Measurements from ENCODE around the gene BANF1. TPM values are rescaled to one million over a fixed set of nuclear protein-coding genes. Genes with fewer than 3 reads are reported as not detected.

BANF1 gene
- 100 to 1,000 TPM; 142 to 246 TPM for polyA plus RNA-seq

- Histone ChIP-seq H3K27ac (ENCODE audit: low read depth in 2 of 2, low read length in 1 of 2) (peak within 1 kb of the TSS; percentile 96 to 99), H3K36me3 (ENCODE audit: control insufficient read depth in 2 of 2, insufficient read depth in 2 of 2, low read length in 1 of 2) (peaks cover 5 to 26% of the 10 kb centered on the region in 2 donors), H3K9me3 (ENCODE audit: control insufficient read depth in 2 of 2, insufficient read depth in 1 of 2, low read depth in 1 of 2, low read length in 1 of 2) (no peaks in the 10 kb centered on the region), H3K4me1 (ENCODE audit: control insufficient read depth in 2 of 2, insufficient read depth in 2 of 2, low read length in 1 of 2) (peaks cover 3 to 5% of the 10 kb centered on the region in 2 donors), H3K27me3 (ENCODE audit: control insufficient read depth in 1 of 2, insufficient read depth in 2 of 2, low read length in 2 of 2) (no peaks in the 10 kb centered on the region), H3K4me3 (ENCODE audit: low read depth in 1 of 2, low read length in 2 of 2) (peak within 1 kb of the TSS; percentile 76 to 97)
- WGBS, 2 donors, result 0% methylated on average over 55 of the region's 55 CpGs
These were observed at the start of gene BANF1, which contains the start of gene EIF1AD for GRCh38 chr11:66001942-66002647. BANF1 (plus strand) TSS chr11:66002503; CDS start chr11:66003251, 748 bp downstream. EIF1AD (minus strand) TSS chr11:66002157; CDS start chr11:66000389, 1,768 bp downstream.

GRCh38 chr11:65953471-65953870 lies 48.8 kb upstream of the BANF1 start:
- Histone ChIP-seq H3K4me1 (ENCODE audit: control insufficient read depth in 2 of 2, insufficient read depth in 2 of 2, low read length in 1 of 2) (no peaks in the 10 kb centered on the region), H3K4me3 (ENCODE audit: low read depth in 1 of 2, low read length in 2 of 2) (no peak overlapping the region), H3K9me3 (ENCODE audit: control insufficient read depth in 2 of 2, insufficient read depth in 1 of 2, low read depth in 1 of 2, low read length in 1 of 2) (no peaks in the 10 kb centered on the region), H3K27me3 (ENCODE audit: control insufficient read depth in 1 of 2, insufficient read depth in 2 of 2, low read length in 2 of 2) (no peaks in the 10 kb centered on the region), H3K27ac (ENCODE audit: low read depth in 2 of 2, low read length in 1 of 2) (no peak overlapping the region), H3K36me3 (ENCODE audit: control insufficient read depth in 2 of 2, insufficient read depth in 2 of 2, low read length in 1 of 2) (no peaks in the 10 kb centered on the region)
- 90 to 94% methylated on average over 20 of the region's 20 CpGs for WGBS, 2 donors

GRCh38 chr11:65954771-65955170 lies 47.5 kb upstream of the BANF1 start:
- Histone ChIP-seq H3K4me3 (ENCODE audit: low read depth in 1 of 2, low read length in 2 of 2) (no peak overlapping the region), H3K9me3 (ENCODE audit: control insufficient read depth in 2 of 2, insufficient read depth in 1 of 2, low read depth in 1 of 2, low read length in 1 of 2) (no peaks in the 10 kb centered on the region), H3K27ac (ENCODE audit: low read depth in 2 of 2, low read length in 1 of 2) (no peak overlapping the region), H3K36me3 (ENCODE audit: control insufficient read depth in 2 of 2, insufficient read depth in 2 of 2, low read length in 1 of 2) (no peaks in the 10 kb centered on the region), H3K27me3 (ENCODE audit: control insufficient read depth in 1 of 2, insufficient read depth in 2 of 2, low read length in 2 of 2) (no peaks in the 10 kb centered on the region), H3K4me1 (ENCODE audit: control insufficient read depth in 2 of 2, insufficient read depth in 2 of 2, low read length in 1 of 2) (no peaks in the 10 kb centered on the region)
- 53 to 55% methylated on average over 8 of the region's 8 CpGs for WGBS, 2 donors

GRCh38 chr11:65958291-65958690 lies 44.0 kb upstream of the BANF1 start:
- no peaks in the 10 kb centered on the region for H3K9me3 ChIP-seq (ENCODE audit: control insufficient read depth in 2 of 2, insufficient read depth in 1 of 2, low read depth in 1 of 2, low read length in 1 of 2)
- no peak overlapping the region for H3K27ac ChIP-seq (ENCODE audit: low read depth in 2 of 2, low read length in 1 of 2)
- no peaks in the 10 kb centered on the region for H3K27me3 ChIP-seq (ENCODE audit: control insufficient read depth in 1 of 2, insufficient read depth in 2 of 2, low read length in 2 of 2)
- 57 to 66% methylated on average over 4 of the region's 4 CpGs for WGBS, 2 donors
- no peak overlapping the region for H3K4me3 ChIP-seq (ENCODE audit: low read depth in 1 of 2, low read length in 2 of 2)
- peaks cover 0 to 6% of the 10 kb centered on the region in 2 donors for H3K4me1 ChIP-seq (ENCODE audit: control insufficient read depth in 2 of 2, insufficient read depth in 2 of 2, low read length in 1 of 2)
- no peaks in the 10 kb centered on the region for H3K36me3 ChIP-seq (ENCODE audit: control insufficient read depth in 2 of 2, insufficient read depth in 2 of 2, low read length in 1 of 2)

GRCh38 chr11:65958774-65959420 lies 43.4 kb upstream of the BANF1 start:
- Histone ChIP-seq H3K4me3 (ENCODE audit: low read depth in 1 of 2, low read length in 2 of 2) (no peak overlapping the region), H3K9me3 (ENCODE audit: control insufficient read depth in 2 of 2, insufficient read depth in 1 of 2, low read depth in 1 of 2, low read length in 1 of 2) (no peaks in the 10 kb centered on the region), H3K27me3 (ENCODE audit: control insufficient read depth in 1 of 2, insufficient read depth in 2 of 2, low read length in 2 of 2) (no peaks in the 10 kb centered on the region), H3K36me3 (ENCODE audit: control insufficient read depth in 2 of 2, insufficient read depth in 2 of 2, low read length in 1 of 2) (no peaks in the 10 kb centered on the region), H3K27ac (ENCODE audit: low read depth in 2 of 2, low read length in 1 of 2) (no peak overlapping the region), H3K4me1 (ENCODE audit: control insufficient read depth in 2 of 2, insufficient read depth in 2 of 2, low read length in 1 of 2) (peaks cover 0 to 6% of the 10 kb centered on the region in 2 donors)
- 75 to 79% methylated on average over 17 of the region's 17 CpGs for WGBS, 2 donors

- H3K36me3 ChIP-seq (ENCODE audit: control insufficient read depth in 2 of 2, insufficient read depth in 2 of 2, low read length in 1 of 2), result peaks cover 10 to 17% of the 10 kb centered on the region in 2 donors
- 45 to 50% methylated on average over 16 of the region's 16 CpGs for WGBS, 2 donors
- H3K27me3 ChIP-seq (ENCODE audit: control insufficient read depth in 1 of 2, insufficient read depth in 2 of 2, low read length in 2 of 2), result no peaks in the 10 kb centered on the region
- H3K4me1 ChIP-seq (ENCODE audit: control insufficient read depth in 2 of 2, insufficient read depth in 2 of 2, low read length in 1 of 2), result peaks cover 0 to 6% of the 10 kb centered on the region in 2 donors
- peak overlapping the region; percentile 95 to 99 for H3K4me3 ChIP-seq (ENCODE audit: low read depth in 1 of 2, low read length in 2 of 2)
- no peaks in the 10 kb centered on the region for H3K9me3 ChIP-seq (ENCODE audit: control insufficient read depth in 2 of 2, insufficient read depth in 1 of 2, low read depth in 1 of 2, low read length in 1 of 2)
- H3K27ac ChIP-seq (ENCODE audit: low read depth in 2 of 2, low read length in 1 of 2), result peak overlapping the region; percentile 88 to 97
These were observed 41.5 kb upstream of the BANF1 start for GRCh38 chr11:65960824-65961266.

- 1% methylated on average over 79 to 97 of the region's 97 CpGs for WGBS, 2 donors
- Histone ChIP-seq H3K27ac (ENCODE audit: low read depth in 2 of 2, low read length in 1 of 2) (peak within 1 kb of the TSS; percentile 88 to 97), H3K4me1 (ENCODE audit: control insufficient read depth in 2 of 2, insufficient read depth in 2 of 2, low read length in 1 of 2) (peaks cover 0 to 6% of the 10 kb centered on the region in 2 donors), H3K36me3 (ENCODE audit: control insufficient read depth in 2 of 2, insufficient read depth in 2 of 2, low read length in 1 of 2) (peaks cover 17 to 23% of the 10 kb centered on the region in 2 donors), H3K4me3 (ENCODE audit: low read depth in 1 of 2, low read length in 2 of 2) (peak within 1 kb of the TSS; percentile 95 to 99), H3K9me3 (ENCODE audit: control insufficient read depth in 2 of 2, insufficient read depth in 1 of 2, low read depth in 1 of 2, low read length in 1 of 2) (no peaks in the 10 kb centered on the region), H3K27me3 (ENCODE audit: control insufficient read depth in 1 of 2, insufficient read depth in 2 of 2, low read length in 2 of 2) (no peaks in the 10 kb centered on the region)
These were observed 40.8 kb upstream of the BANF1 start, which contains the start of gene SART1 for GRCh38 chr11:65961267-65962140. SART1 (plus strand) TSS chr11:65961734; CDS start chr11:65961781, 47 bp downstream.

GRCh38 chr11:65962141-65962564 lies 40.1 kb upstream of the BANF1 start:
- no peaks in the 10 kb centered on the region for H3K27me3 ChIP-seq (ENCODE audit: control insufficient read depth in 1 of 2, insufficient read depth in 2 of 2, low read length in 2 of 2)
- 6 to 8% methylated on average over 13 of the region's 13 CpGs for WGBS, 2 donors

GRCh38 chr11:65964906-65965305 lies 37.4 kb upstream of the BANF1 start:
- Histone ChIP-seq H3K27me3 (ENCODE audit: control insufficient read depth in 1 of 2, insufficient read depth in 2 of 2, low read length in 2 of 2) (no peaks in the 10 kb centered on the region), H3K27ac (ENCODE audit: low read depth in 2 of 2, low read length in 1 of 2) (no peak overlapping the region), H3K36me3 (ENCODE audit: control insufficient read depth in 2 of 2, insufficient read depth in 2 of 2, low read length in 1 of 2) (peaks cover 25 to 46% of the 10 kb centered on the region in 2 donors), H3K4me3 (ENCODE audit: low read depth in 1 of 2, low read length in 2 of 2) (no peak overlapping the region), H3K4me1 (ENCODE audit: control insufficient read depth in 2 of 2, insufficient read depth in 2 of 2, low read length in 1 of 2) (peaks cover 0 to 8% of the 10 kb centered on the region in 2 donors), H3K9me3 (ENCODE audit: control insufficient read depth in 2 of 2, insufficient read depth in 1 of 2, low read depth in 1 of 2, low read length in 1 of 2) (no peaks in the 10 kb centered on the region)
- 86 to 91% methylated on average over 10 of the region's 10 CpGs for WGBS, 2 donors

More at GRCh38 chr11:65962141-65962564, 40.1 kb upstream of the BANF1 start:
- Histone ChIP-seq H3K4me1 (ENCODE audit: control insufficient read depth in 2 of 2, insufficient read depth in 2 of 2, low read length in 1 of 2) (peaks cover 0 to 6% of the 10 kb centered on the region in 2 donors), H3K36me3 (ENCODE audit: control insufficient read depth in 2 of 2, insufficient read depth in 2 of 2, low read length in 1 of 2) (peaks cover 19 to 29% of the 10 kb centered on the region in 2 donors), H3K9me3 (ENCODE audit: control insufficient read depth in 2 of 2, insufficient read depth in 1 of 2, low read depth in 1 of 2, low read length in 1 of 2) (no peaks in the 10 kb centered on the region), H3K4me3 (ENCODE audit: low read depth in 1 of 2, low read length in 2 of 2) (peak overlapping the region; percentile 95 to 99), H3K27ac (ENCODE audit: low read depth in 2 of 2, low read length in 1 of 2) (peak overlapping the region; percentile 88 to 97)
